GM12878 (cell line): ENCODE data around the gene FNDC3B. TPM values are rescaled to one million over a fixed set of nuclear protein-coding genes. Genes with fewer than 3 reads are reported as not detected.
A peak's percentile ranks its signal among the peaks of the same experiment; 100 is the strongest.

Experiments
- ATAC-seq: fragments of 200-7000 bp; cut with Tn5 transposase; 3 replicates; pipeline ENCODE4 v1.9.1; 2020; ENCODE audit warnings: mild to moderate bottlenecking, moderate library complexity
- BruUV-seq: library from RNA; stranded (reverse); fragments of 400-500 nt; replicated peaks from 2 replicates; lab custom pipeline; 2021; lab: Mats Ljungman, UMichigan
- CTCF ChIA-PET: fragments of 300-600 bp; sonication (Branson Sonifier 250); formaldehyde crosslinking; extraction: SDS; loops from one replicate; lab custom pipeline; 2021; ENCODE audit warnings: inconsistent platforms; lab: Yijun Ruan, JAX
- POLR2A ChIA-PET: fragments of 350-600 bp; formaldehyde crosslinking; extraction: SDS; loops from one replicate; lab custom pipeline; 2021; ENCODE audit warnings: inconsistent platforms; lab: Charles Lee
- RAD21 ChIA-PET: fragments of 300-600 bp; sonication (Branson Sonifier 250); formaldehyde crosslinking; loops from one replicate; lab custom pipeline; 2023; ENCODE audit warnings: antibody characterized with exemption; ENCODE audit not compliant: unreplicated experiment; lab: Charles Lee
- SMC1A ChIA-PET: fragments of 300-600 bp; sonication (Branson Sonifier 250); formaldehyde crosslinking; loops from one replicate; lab custom pipeline; 2023; ENCODE audit not compliant: unreplicated experiment, uncharacterized antibody; lab: Charles Lee
- DNase-seq: peaks from one replicate; pipeline ENCODE4 v3.0.0-alpha.2; 2011; ENCODE audit warnings: low read depth, low spot score
- FAIRE-seq: peaks from 3 replicates; lab custom pipeline; 2011; peaks lifted over from hg19 to GRCh38; lab: Jason Lieb, UNC
- H2AFZ ChIP-seq: 2 replicates; pipeline ENCODE4 v1.6.0; 2011; ENCODE audit warnings: low read depth, low read length, control low read depth; ENCODE audit not compliant: control insufficient read depth
- H3K27ac ChIP-seq: 2 replicates; pipeline ENCODE4 v1.5.1; 2011; ENCODE audit warnings: control low read depth; ENCODE audit not compliant: control insufficient read depth, insufficient read depth
- H3K27me3 ChIP-seq, 2 experiments: replicated peaks in 1 of 2; 2 replicates each; pipeline versions ENCODE4 v1.6.0 to v1.6.1; 2011; ENCODE audit warnings: low read length in 1 of 2; ENCODE audit not compliant: control insufficient read depth in 2 of 2, insufficient read depth in 2 of 2
- H3K36me3 ChIP-seq, 2 experiments: 2 replicates each; pipeline ENCODE4 v1.5.1; 2011; ENCODE audit warnings: low read length in 1 of 2; ENCODE audit not compliant: control insufficient read depth in 2 of 2, insufficient read depth in 2 of 2
- H3K4me1 ChIP-seq: 2 replicates; pipeline ENCODE4 v1.6.1; 2011; ENCODE audit warnings: mild to moderate bottlenecking, low read length, moderate library complexity, mixed read lengths; ENCODE audit not compliant: control insufficient read depth, insufficient read depth
- H3K4me2 ChIP-seq: 2 replicates; pipeline ENCODE4 v1.6.0; 2011; ENCODE audit warnings: control low read depth; ENCODE audit not compliant: control insufficient read depth, insufficient read depth
- H3K4me3 ChIP-seq: fragments of 200-600 bp; sonication (generic); 2 replicates; pipeline ENCODE4 v1.5.1; 2016
- H3K79me2 ChIP-seq: 2 replicates; pipeline ENCODE4 v1.6.0; 2011; ENCODE audit warnings: low read length; ENCODE audit not compliant: control insufficient read depth, insufficient read depth
- H3K9ac ChIP-seq: 2 replicates; pipeline ENCODE4 v1.8.0; 2011; ENCODE audit warnings: low read length, control low read depth, mixed read lengths; ENCODE audit not compliant: control insufficient read depth, insufficient read depth
- H3K9me3 ChIP-seq: replicated peaks from 3 replicates; pipeline ENCODE4 v1.5.1; 2011; ENCODE audit warnings: mild to moderate bottlenecking, low read length; ENCODE audit not compliant: control insufficient read depth, insufficient read depth
- H4K20me1 ChIP-seq: 2 replicates; pipeline ENCODE4 v1.6.0; 2011; ENCODE audit not compliant: control insufficient read depth, insufficient read depth
- BCL3 ChIP-seq: IDR thresholded peaks from 2 replicates; pipeline ENCODE4 v1.6.1; 2011; ENCODE audit warnings: borderline replicate concordance, low read depth, mild to moderate bottlenecking, moderate library complexity, low read length; ENCODE audit not compliant: insufficient read depth, poor library complexity, severe bottlenecking
- RBBP5 ChIP-seq: fragments of 200-600 bp; sonication (generic); conservative IDR thresholded peaks from 2 replicates; pipeline ENCODE4 v1.6.1; 2016
- WGBS: methylation state at CpG from one replicate; pipeline ENCODE4 v1.1.6; 2016; ENCODE audit warnings: low lambda C conversion rate; ENCODE audit not compliant: insufficient replicate concordance, insufficient coverage; ENCODE audit errors: missing lambda C conversion rate; 5-methylcytosine and 5-hydroxymethylcytosine counted together
- in situ Hi-C: fragments of 300-500 bp; cut with MboI; formaldehyde crosslinking; loops from 9 replicates; pipeline ENCODE4 v1.14.3; 2018; ENCODE audit warnings: mixed read lengths
- intact Hi-C: fragments of 100-400 bp; cut with micrococcal nuclease; formaldehyde crosslinking; loops from one replicate; pipeline ENCODE4 v1.14.2; 2022; ENCODE audit not compliant: unreplicated experiment
- polyA plus RNA-seq, 11 experiments: library from polyadenylated mRNA; depleted of rRNA in 4 of 11; unstranded in 6 of 11; stranded (reverse) in 5 of 11; fragments of >200 nt; fragmentation: Nextera tagmentation in 4 of 11; fragmentation: Illumina TruSeq in 1 of 11; extraction: Ambion mirVana in 4 of 11; extraction: Trizol in 1 of 11; gene quantifications; 1 replicate in 1 of 11; 2 replicates in 10 of 11; pipeline versions ENCODE4 v1.2.1 to v1.2.3, GENCODE V29; 2011 to 2016; ENCODE audit warnings: inconsistent platforms in 2 of 11, missing spikeins in 2 of 11, low read depth in 1 of 11
- total RNA-seq, 4 experiments: library from RNA; depleted of rRNA in 3 of 4; stranded (reverse); fragments of >200 nt in 3 of 4; fragmentation: Illumina TruSeq in 1 of 4; extraction: Trizol in 1 of 4; gene quantifications; 2 replicates each; pipeline versions ENCODE4 v1.2.1 to v1.2.3, GENCODE V29; 2013 to 2021
- TF ChIP-seq, protein P1 (sequence below): IDR thresholded peaks from 2 replicates; pipeline ENCODE4 v1.6.1; 2012; ENCODE audit warnings: mild to moderate bottlenecking, low read depth, low read length

The FNDC3B gene
- total and polyA plus RNA-seq, 10 of the 15 experiments (the other 5 are each of a cell fraction or from before 2014, with no cell fraction given), result 7.9 to 35.0 (median 18.5) TPM

DNA sequence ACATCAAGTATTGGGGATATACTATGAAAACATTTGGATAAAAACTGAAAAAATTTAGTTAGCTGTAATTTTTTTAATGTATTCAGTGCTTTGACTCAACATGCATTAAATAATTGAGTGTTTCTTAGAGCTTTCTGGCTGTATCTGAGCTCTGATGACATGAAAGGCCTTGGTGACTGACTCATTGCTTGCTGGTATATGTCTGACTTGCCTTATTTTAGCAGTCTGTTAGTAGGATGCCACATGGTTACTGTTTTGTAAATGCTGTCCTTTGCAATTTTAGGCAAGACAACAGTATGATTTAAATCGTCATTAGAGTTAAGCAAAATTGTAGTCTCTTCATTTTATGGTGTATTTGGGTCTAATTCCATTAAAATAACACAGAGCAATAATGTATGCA, 209.7 kb downstream of the FNDC3B start:
- H3K4me2 ChIP-seq, result no peak overlapping the region
- CTCF ChIA-PET, result no interaction called here

More for the DNA sequence above, 209.7 kb downstream of the FNDC3B start:
- ChIA-PET SMC1A (interaction anchor here (1.7 kb wide), 1 partner anchor 11 kb away, joined by 4 read pairs; no protein-coding TSS in a partner anchor), POLR2A (interaction anchor here (1.0 kb wide), 1 partner anchor 13 kb away, joined by 3 read pairs; no protein-coding TSS in a partner anchor), RAD21 (no interaction called here)
- H2AFZ ChIP-seq, result no peak overlapping the region
- WGBS, result 82% methylated on average over 1 of the region's 1 CpG
- H3K27me3 ChIP-seq, result no peaks in the 10 kb centered on the region
- FAIRE-seq, result no peak
- no TSS peak for BruUV-seq
- no peak overlapping the region for H3K27ac ChIP-seq
- TF ChIP-seq, protein P1, sequence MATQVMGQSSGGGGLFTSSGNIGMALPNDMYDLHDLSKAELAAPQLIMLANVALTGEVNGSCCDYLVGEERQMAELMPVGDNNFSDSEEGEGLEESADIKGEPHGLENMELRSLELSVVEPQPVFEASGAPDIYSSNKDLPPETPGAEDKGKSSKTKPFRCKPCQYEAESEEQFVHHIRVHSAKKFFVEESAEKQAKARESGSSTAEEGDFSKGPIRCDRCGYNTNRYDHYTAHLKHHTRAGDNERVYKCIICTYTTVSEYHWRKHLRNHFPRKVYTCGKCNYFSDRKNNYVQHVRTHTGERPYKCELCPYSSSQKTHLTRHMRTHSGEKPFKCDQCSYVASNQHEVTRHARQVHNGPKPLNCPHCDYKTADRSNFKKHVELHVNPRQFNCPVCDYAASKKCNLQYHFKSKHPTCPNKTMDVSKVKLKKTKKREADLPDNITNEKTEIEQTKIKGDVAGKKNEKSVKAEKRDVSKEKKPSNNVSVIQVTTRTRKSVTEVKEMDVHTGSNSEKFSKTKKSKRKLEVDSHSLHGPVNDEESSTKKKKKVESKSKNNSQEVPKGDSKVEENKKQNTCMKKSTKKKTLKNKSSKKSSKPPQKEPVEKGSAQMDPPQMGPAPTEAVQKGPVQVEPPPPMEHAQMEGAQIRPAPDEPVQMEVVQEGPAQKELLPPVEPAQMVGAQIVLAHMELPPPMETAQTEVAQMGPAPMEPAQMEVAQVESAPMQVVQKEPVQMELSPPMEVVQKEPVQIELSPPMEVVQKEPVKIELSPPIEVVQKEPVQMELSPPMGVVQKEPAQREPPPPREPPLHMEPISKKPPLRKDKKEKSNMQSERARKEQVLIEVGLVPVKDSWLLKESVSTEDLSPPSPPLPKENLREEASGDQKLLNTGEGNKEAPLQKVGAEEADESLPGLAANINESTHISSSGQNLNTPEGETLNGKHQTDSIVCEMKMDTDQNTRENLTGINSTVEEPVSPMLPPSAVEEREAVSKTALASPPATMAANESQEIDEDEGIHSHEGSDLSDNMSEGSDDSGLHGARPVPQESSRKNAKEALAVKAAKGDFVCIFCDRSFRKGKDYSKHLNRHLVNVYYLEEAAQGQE, result no peak
- peak; percentile 25 for TF ChIP-seq BCL3
- TF ChIP-seq RBBP5, result no peak
- H3K79me2 ChIP-seq, result no peaks in the 10 kb centered on the region
- no peaks in the 10 kb centered on the region for H3K4me1 ChIP-seq
- no peak for DNase-seq
- H4K20me1 ChIP-seq, result no peaks in the 10 kb centered on the region
- in situ Hi-C loops (no loop called here), intact Hi-C loops (no loop called here)
- no peak overlapping the region for H3K9ac ChIP-seq
- H3K4me3 ChIP-seq, result no peak overlapping the region
- H3K36me3 ChIP-seq, result peaks cover 5 to 6% of the 10 kb centered on the region in 2 experiments; a peak in 3 of 4 replicates
- no peaks in the 10 kb centered on the region; the same call in 1 of the 3 replicates for H3K9me3 ChIP-seq
- no peak for ATAC-seq
